Body of pancreas (tissue), 4 donors: ENCODE results near the gene ZDHHC18.

Source experiments
- CTCF ChIP-seq, 7 experiments: fragments of 450-650 bp in 4 of 7; fragments of 200-600 bp in 3 of 7; sonication (generic) in 3 of 7; IDR thresholded peaks; one replicate each; pipeline ENCODE4 v1.5.1; 2016 to 2019; ENCODE audit warnings: antibody characterized with exemption in 7 of 7
- POLR2A ChIP-seq, 3 donors: fragments of 450-650 bp; IDR thresholded peaks; one replicate each; pipeline ENCODE4 v1.6.1; 2016; ENCODE audit warnings: antibody characterized with exemption in 3 of 3, mild to moderate bottlenecking in 2 of 3

GRCh38 chr1:26811057-26811456, 15.4 kb upstream of the ZDHHC18 start:
- TF ChIP-seq CTCF (IDR thresholded peaks at IDR 0.05), result no peak
- no peak for TF ChIP-seq POLR2A (IDR thresholded peaks at IDR 0.05)
